Ishikawa (cell line): ENCODE data around the gene PCDH15.

Source experiments
- CEBPB ChIP-seq: IDR thresholded peaks from 2 replicates; pipeline ENCODE4 v1.6.1; 2012
- CREB1 ChIP-seq: IDR thresholded peaks from 2 replicates; pipeline ENCODE4 v1.6.1; 2012; ENCODE audit warnings: low read depth
- EGR1 ChIP-seq: IDR thresholded peaks from 2 replicates; pipeline ENCODE4 v1.6.1; 2012
- EP300 ChIP-seq: IDR thresholded peaks from 2 replicates; pipeline ENCODE4 v1.6.1; 2012; ENCODE audit warnings: borderline replicate concordance
- FOXM1 ChIP-seq: IDR thresholded peaks from 2 replicates; pipeline ENCODE4 v1.6.1; 2012; ENCODE audit warnings: low read depth, borderline replicate concordance
- MAX ChIP-seq: IDR thresholded peaks from 2 replicates; pipeline ENCODE4 v1.6.1; 2012
- NFIC ChIP-seq: IDR thresholded peaks from 2 replicates; pipeline ENCODE4 v1.6.1; 2012
- RAD21 ChIP-seq: IDR thresholded peaks from 2 replicates; pipeline ENCODE4 v1.6.1; 2012; ENCODE audit warnings: low read depth
- REST ChIP-seq: IDR thresholded peaks from 2 replicates; pipeline ENCODE4 v1.6.1; 2012; ENCODE audit warnings: low read depth, mild to moderate bottlenecking
- TAF1 ChIP-seq: IDR thresholded peaks from 2 replicates; pipeline ENCODE4 v1.6.1; 2012; ENCODE audit warnings: low read depth, mild to moderate bottlenecking
- TCF12 ChIP-seq: IDR thresholded peaks from 2 replicates; pipeline ENCODE4 v1.6.1; 2012; ENCODE audit warnings: low read depth
- TEAD4 ChIP-seq: IDR thresholded peaks from 2 replicates; pipeline ENCODE4 v1.6.1; 2012
- USF1 ChIP-seq: IDR thresholded peaks from 2 replicates; pipeline ENCODE4 v1.6.1; 2012
- YY1 ChIP-seq: IDR thresholded peaks from 2 replicates; pipeline ENCODE4 v1.6.1; 2012; ENCODE audit warnings: low read depth
- ZBTB7A ChIP-seq: IDR thresholded peaks from 2 replicates; pipeline ENCODE4 v1.6.1; 2012; ENCODE audit warnings: low read depth

PCDH15 gene

GRCh38 chr10:54262726-54263125 is 538.3 kb downstream of the PCDH15 start:
- TF ChIP-seq MAX (no peak), FOXM1 (no peak), USF1 (no peak), TEAD4 (no peak), EGR1 (no peak), TCF12 (no peak), YY1 (no peak), ZBTB7A (no peak), REST (no peak), TAF1 (no peak), CEBPB (no peak), RAD21 (no peak)

- no peak for TF ChIP-seq REST
- TF ChIP-seq CEBPB, result no peak
- TF ChIP-seq ZBTB7A, result no peak
- no peak for TF ChIP-seq FOXM1
- no peak for TF ChIP-seq TAF1
- no peak for TF ChIP-seq RAD21
- TF ChIP-seq TCF12, result no peak
- no peak for TF ChIP-seq EGR1
- no peak for TF ChIP-seq NFIC
- no peak for TF ChIP-seq YY1
- TF ChIP-seq USF1, result no peak
- TF ChIP-seq EP300, result no peak
- TF ChIP-seq CREB1, result no peak
- TF ChIP-seq MAX, result no peak
Observed at GRCh38 chr10:54259104-54259503, 541.9 kb downstream of the PCDH15 start.

GRCh38 chr10:54234832-54235231 is 566.2 kb downstream of the PCDH15 start:
- no peak for TF ChIP-seq REST
- TF ChIP-seq TEAD4, result no peak
- TF ChIP-seq RAD21, result no peak
- no peak for TF ChIP-seq YY1
- TF ChIP-seq FOXM1, result no peak
- TF ChIP-seq EP300, result no peak
- TF ChIP-seq CREB1, result no peak

- TF ChIP-seq EGR1, result no peak
- TF ChIP-seq CEBPB, result no peak
- no peak for TF ChIP-seq NFIC
- no peak for TF ChIP-seq TCF12
- TF ChIP-seq YY1, result no peak
- no peak for TF ChIP-seq USF1
- TF ChIP-seq ZBTB7A, result no peak
- no peak for TF ChIP-seq EP300
- no peak for TF ChIP-seq TEAD4
- TF ChIP-seq TAF1, result no peak
- no peak for TF ChIP-seq REST
- no peak for TF ChIP-seq FOXM1
- no peak for TF ChIP-seq CREB1
- no peak for TF ChIP-seq MAX
- no peak for TF ChIP-seq RAD21
Observed at GRCh38 chr10:54203401-54203800, 597.6 kb downstream of the PCDH15 start.
